MCF 10A (cell line): ENCODE data around the gene AAGAB. TPM values are rescaled to one million over a fixed set of nuclear protein-coding genes. Genes with fewer than 3 reads are reported as not detected.

Source experiments
- BruUV-seq: library from RNA; stranded (reverse); fragments of 400-500 nt; replicated peaks from 2 replicates; lab custom pipeline; 2021; lab: Mats Ljungman, UMichigan
- CTCF ChIA-PET: fragments of 300-600 bp; sonication (Branson Sonifier 250); formaldehyde crosslinking; extraction: SDS; loops from one replicate; lab custom pipeline; 2021; ENCODE audit warnings: antibody characterized with exemption, inconsistent platforms; lab: Yijun Ruan, JAX
- POLR2A ChIA-PET: fragments of 300-600, 350-650 bp; sonication (Branson Sonifier 250); formaldehyde crosslinking; extraction: SDS; loops from one replicate; lab custom pipeline; 2020; ENCODE audit warnings: antibody characterized with exemption, inconsistent platforms; lab: Yijun Ruan, JAX
- DNase-seq: peaks from one replicate; pipeline ENCODE4 v3.0.0-alpha.2; 2018; ENCODE audit not compliant: unreplicated experiment
- H3K27ac Mint-ChIP-seq: one replicate; pipeline ENCODE4 v1.8.0; 2022; ENCODE audit warnings: mild to moderate bottlenecking, low read depth, mixed read lengths; ENCODE audit not compliant: unreplicated experiment
- H3K27me3 Mint-ChIP-seq: one replicate; pipeline ENCODE4 v1.8.0; 2022; ENCODE audit warnings: mixed read lengths; ENCODE audit not compliant: insufficient read depth, unreplicated experiment
- H3K36me3 Mint-ChIP-seq: one replicate; pipeline ENCODE4 v1.8.0; 2022; ENCODE audit warnings: mild to moderate bottlenecking, moderate library complexity, mixed read lengths; ENCODE audit not compliant: insufficient read depth, unreplicated experiment
- H3K4me1 Mint-ChIP-seq: one replicate; pipeline ENCODE4 v1.8.0; 2022; ENCODE audit warnings: mixed read lengths; ENCODE audit not compliant: insufficient read depth, unreplicated experiment
- H3K4me3 Mint-ChIP-seq: one replicate; pipeline ENCODE4 v1.8.0; 2022; ENCODE audit warnings: mild to moderate bottlenecking, moderate library complexity, mixed read lengths; ENCODE audit not compliant: unreplicated experiment
- H3K9me3 Mint-ChIP-seq: one replicate; pipeline ENCODE4 v1.8.0; 2022; ENCODE audit warnings: mixed read lengths; ENCODE audit not compliant: unreplicated experiment
- CTCF ChIP-seq: fragments of 200-600 bp; IDR thresholded peaks from one replicate; pipeline ENCODE4 v1.8.0; 2022; ENCODE audit warnings: antibody characterized with exemption, mild to moderate bottlenecking; ENCODE audit not compliant: unreplicated experiment
- intact Hi-C: fragments of 100-400 bp; cut with micrococcal nuclease; formaldehyde crosslinking; loops from 2 replicates; pipeline ENCODE4 v1.14.1; 2022
- total RNA-seq: library from RNA; stranded (reverse); gene quantifications from 2 replicates; pipeline ENCODE4 v1.2.3, GENCODE V29; 2022

AAGAB gene
- total RNA-seq, 1 experiment from 2014 or later, result 52.7 TPM

DNA sequence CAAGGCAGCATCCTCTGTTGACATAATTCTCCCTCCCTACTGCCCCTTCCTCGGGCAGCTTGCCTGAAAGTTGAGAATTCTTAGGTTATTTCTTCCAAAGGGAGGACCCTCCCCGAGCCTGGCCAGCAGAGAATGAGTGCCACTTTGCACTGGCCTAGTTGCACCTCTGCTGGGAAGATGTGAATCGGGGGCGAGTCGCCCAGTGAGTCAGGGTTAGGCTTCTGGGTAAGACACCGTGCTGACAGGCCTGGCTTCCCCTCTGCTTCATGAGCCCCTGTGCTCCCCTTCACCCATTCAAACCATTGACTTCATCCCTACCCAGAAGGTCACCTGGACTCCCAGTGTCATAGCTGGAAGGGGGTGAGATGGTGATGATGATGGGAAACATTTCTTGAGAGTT is 82.3 kb downstream of the AAGAB start:
- intact Hi-C loops, result loop anchor here (10.0 kb wide), 1 partner anchor 217 kb away; no protein-coding TSS in a partner anchor
- H3K27me3 Mint-ChIP-seq, result no peaks in the 10 kb centered on the region
- no peaks in the 10 kb centered on the region for H3K9me3 Mint-ChIP-seq
- H3K4me1 Mint-ChIP-seq, result peaks cover 50% of the 10 kb centered on the region
- no TSS peak for BruUV-seq
- peaks cover 42% of the 10 kb centered on the region for H3K36me3 Mint-ChIP-seq
- H3K4me3 Mint-ChIP-seq, result no peak overlapping the region
- ChIA-PET CTCF (interaction anchor here (0.9 kb wide), 1 partner anchor 30 kb away, joined by 3 read pairs; no protein-coding TSS in a partner anchor), POLR2A (interaction anchor here (0.7 to 1.1 kb wide), 2 partner anchors 21 to 370 kb away, joined by 3 read pairs; partner anchors contain the start of gene MAP2K5)
- TF ChIP-seq CTCF, result no peak
- no peak overlapping the region for H3K27ac Mint-ChIP-seq
- DNase-seq, result no peak

GRCh38 chr15:67171471-67171870 is 83.0 kb downstream of the AAGAB start:
- H3K27me3 Mint-ChIP-seq, result no peaks in the 10 kb centered on the region
- no peak for TF ChIP-seq CTCF
- peaks cover 42% of the 10 kb centered on the region for H3K36me3 Mint-ChIP-seq
- H3K4me3 Mint-ChIP-seq, result no peak overlapping the region
- peaks cover 43% of the 10 kb centered on the region for H3K4me1 Mint-ChIP-seq
- no peak overlapping the region for H3K27ac Mint-ChIP-seq
- intact Hi-C loops, result loop anchor here (10.0 kb wide), 1 partner anchor 217 kb away; no protein-coding TSS in a partner anchor
- H3K9me3 Mint-ChIP-seq, result no peaks in the 10 kb centered on the region
- ChIA-PET POLR2A (no interaction called here), CTCF (no interaction called here)
- no TSS peak for BruUV-seq
- DNase-seq, result no peak

DNA sequence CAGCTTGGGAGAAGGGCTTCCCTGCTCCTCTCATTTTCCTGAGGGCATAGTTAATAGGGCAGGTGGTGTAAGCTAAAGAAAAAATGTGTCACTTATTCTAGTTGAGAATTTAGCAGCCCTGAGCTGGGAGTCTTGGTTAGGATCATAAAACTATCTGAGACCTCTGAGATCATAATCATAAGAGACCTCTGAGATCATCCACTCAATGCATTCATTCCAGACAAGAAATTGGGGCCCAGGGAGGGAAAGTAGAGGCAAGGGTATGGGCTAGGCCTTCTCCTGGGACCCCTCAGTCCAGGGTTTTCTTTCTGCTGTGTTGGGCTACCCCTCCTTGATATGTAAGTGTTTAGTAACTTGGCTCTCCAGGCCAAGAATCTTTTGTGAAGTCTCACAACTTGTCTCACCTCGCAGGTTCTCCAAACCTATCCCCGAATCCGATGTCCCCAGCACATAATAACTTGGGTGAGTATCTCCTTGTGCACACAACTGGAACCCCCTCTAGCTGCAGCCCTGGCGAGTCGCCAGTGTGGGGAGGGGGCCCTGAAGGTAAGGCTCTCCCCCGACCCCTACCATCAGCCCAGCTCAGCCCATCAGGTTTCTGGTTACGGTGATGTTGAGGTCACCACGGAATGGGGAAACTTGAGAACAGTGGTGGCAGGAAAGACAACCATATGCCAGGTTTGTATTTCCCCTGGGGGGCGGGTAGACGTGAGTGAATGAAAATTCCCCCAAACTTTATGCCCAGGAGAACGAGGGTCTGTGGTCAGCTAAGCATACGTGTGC is 84.1 kb downstream of the AAGAB start:
- DNase-seq, result no peak
- Mint-ChIP-seq H3K36me3 (peaks cover 50% of the 10 kb centered on the region), H3K27ac (no peak overlapping the region), H3K9me3 (no peaks in the 10 kb centered on the region), H3K4me1 (peaks cover 32% of the 10 kb centered on the region), H3K4me3 (no peak overlapping the region), H3K27me3 (no peaks in the 10 kb centered on the region)
- ChIA-PET POLR2A (interaction anchor here (0.8 kb wide), 1 partner anchor 121 kb away, joined by 4 read pairs; no protein-coding TSS in a partner anchor), CTCF (no interaction called here)
- no peak for TF ChIP-seq CTCF
- intact Hi-C loops, result loop anchor here (10.0 kb wide), 1 partner anchor 216 kb away; no protein-coding TSS in a partner anchor
- BruUV-seq, result no TSS peak

- no TSS peak for BruUV-seq
- Mint-ChIP-seq H3K4me3 (no peak overlapping the region), H3K27me3 (no peaks in the 10 kb centered on the region), H3K36me3 (peaks cover 49% of the 10 kb centered on the region), H3K27ac (no peak overlapping the region), H3K9me3 (no peaks in the 10 kb centered on the region), H3K4me1 (peaks cover 23% of the 10 kb centered on the region)
- TF ChIP-seq CTCF, result no peak
- CTCF ChIA-PET, result interaction anchor here (0.8 kb wide), 1 partner anchor 237 kb away, joined by 3 read pairs; no protein-coding TSS in a partner anchor
- POLR2A ChIA-PET, result no interaction called here
- intact Hi-C loops, result no loop called here
- no peak for DNase-seq
Measured at GRCh38 chr15:67168694-67169093, 85.8 kb downstream of the AAGAB start.
